ENCODE measurements around the gene UGT1A8. TPM values are rescaled to one million over a fixed set of nuclear protein-coding genes. Genes with fewer than 3 reads are reported as not detected.

The UGT1A8 gene
- polyA plus RNA-seq, 2 of the 4 experiments (the other 2 are of a cell fraction) = 0.22 TPM; not detected in 1

DNA sequence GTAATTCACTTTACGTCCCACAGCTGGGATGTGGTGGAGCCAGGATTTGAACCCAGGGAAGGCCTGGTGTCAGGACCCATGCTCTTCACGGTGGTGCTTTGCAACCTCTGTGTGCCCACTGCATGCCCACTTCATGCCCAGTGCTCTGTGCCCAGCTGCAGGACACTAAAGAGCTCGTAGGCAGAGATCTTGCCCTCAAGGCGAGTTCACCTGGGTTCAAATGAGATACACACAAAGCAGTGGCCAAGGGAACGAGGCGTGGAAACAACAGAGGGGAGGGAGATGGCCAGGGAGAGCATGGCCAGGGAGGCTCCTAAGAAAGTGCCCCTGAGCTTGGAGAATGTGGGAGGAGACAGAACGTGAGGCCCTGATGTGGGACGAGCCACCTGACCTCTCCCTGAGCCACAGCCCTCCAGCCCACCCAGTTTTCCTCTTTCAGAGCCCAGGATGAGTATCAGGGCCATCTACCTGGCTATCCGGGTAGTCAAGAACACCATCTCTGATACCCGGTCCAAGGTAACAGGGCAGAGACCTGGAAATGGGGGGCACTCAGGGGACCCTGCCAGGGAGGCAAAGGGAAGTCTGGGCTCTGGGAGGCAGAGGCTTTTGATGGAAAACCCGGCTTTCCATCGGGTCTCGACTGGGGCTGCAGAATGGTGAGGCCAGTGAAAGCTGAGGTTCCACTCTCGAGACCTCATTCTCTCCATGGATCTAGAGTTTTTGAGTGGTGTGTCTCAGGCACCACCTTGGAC lies 181.1 kb downstream of the UGT1A8 start:
- POLR2A ChIA-PET = no interaction called here
- FAIRE-seq = no peak

DNA sequence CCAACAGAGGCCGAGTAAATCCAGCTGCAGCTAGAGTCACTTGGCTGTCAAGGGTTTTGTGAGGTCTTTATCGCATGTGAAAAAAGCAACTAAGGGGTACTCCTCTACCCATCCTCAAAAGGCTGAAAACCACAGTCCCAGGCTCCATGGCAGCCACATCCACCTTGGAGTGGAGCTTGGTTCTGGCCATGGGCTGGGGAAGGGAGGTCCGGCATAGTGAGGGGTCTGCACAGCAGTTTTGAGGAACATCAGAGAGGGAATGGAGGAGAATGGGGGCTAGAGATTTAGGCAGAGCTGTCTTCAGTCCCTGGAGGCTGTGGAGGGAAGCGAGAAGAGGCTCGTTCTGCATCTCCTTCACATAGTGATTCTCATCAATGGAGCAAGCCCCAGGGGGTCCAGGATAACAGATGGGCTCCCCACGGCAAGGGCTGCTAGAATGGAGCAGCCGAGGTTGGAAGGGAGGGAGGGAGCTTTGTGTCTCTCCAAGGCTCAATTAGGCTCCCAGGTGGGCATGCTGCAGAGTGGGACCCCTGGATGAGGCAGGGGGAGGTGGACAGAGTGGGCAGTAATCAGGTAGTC lies 181.7 kb downstream of the UGT1A8 start:
- DNase-seq (ENCODE audit: low read depth in 1 of 2, low spot score in 1 of 2) (no peak), FAIRE-seq (no peak), ATAC-seq (no peak)
- Histone ChIP-seq H3K4me2 (no peak overlapping the region), H3K4me1 (peaks cover 8% of the 10 kb centered on the region), H3K4me3 (no peak overlapping the region), H3K27ac (peak overlapping the region in 1 of 2 experiments; percentile 34; a peak in 1 of 6 replicates), H3K9me3 (no peaks in the 10 kb centered on the region)
- TF ChIP-seq JUNB (IDR thresholded peaks at IDR 0.05) (no peak), HEYL (CRISPR knock-in tag; IDR thresholded peaks at IDR 0.05) (no peak), RAD21 (conservative IDR thresholded peaks at IDR 0.05 in 1 of 2, IDR thresholded peaks at IDR 0.05 in 1 of 2) (no peak), PHF8 (IDR thresholded peaks at IDR 0.05; ENCODE audit: borderline replicate concordance, low read depth) (no peak), RFX5 (IDR thresholded peaks at IDR 0.05) (no peak), RNF2 (IDR thresholded peaks at IDR 0.05; ENCODE audit: borderline replicate concordance, low read depth) (no peak), HOXA7 (CRISPR knock-in tag; IDR thresholded peaks at IDR 0.05) (no peak), POLR2A (IDR thresholded peaks at IDR 0.05; ENCODE audit: low read length) (no peak), GATA3 (IDR thresholded peaks at IDR 0.05; ENCODE audit: borderline replicate concordance) (no peak), NFE2L2 (conservative IDR thresholded peaks at IDR 0.05; ENCODE audit: low read length) (no peak)
- TF ChIP-seq, protein P1, sequence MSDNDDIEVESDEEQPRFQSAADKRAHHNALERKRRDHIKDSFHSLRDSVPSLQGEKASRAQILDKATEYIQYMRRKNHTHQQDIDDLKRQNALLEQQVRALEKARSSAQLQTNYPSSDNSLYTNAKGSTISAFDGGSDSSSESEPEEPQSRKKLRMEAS (IDR thresholded peaks at IDR 0.05) = no peak
- TF ChIP-seq, protein P2, sequence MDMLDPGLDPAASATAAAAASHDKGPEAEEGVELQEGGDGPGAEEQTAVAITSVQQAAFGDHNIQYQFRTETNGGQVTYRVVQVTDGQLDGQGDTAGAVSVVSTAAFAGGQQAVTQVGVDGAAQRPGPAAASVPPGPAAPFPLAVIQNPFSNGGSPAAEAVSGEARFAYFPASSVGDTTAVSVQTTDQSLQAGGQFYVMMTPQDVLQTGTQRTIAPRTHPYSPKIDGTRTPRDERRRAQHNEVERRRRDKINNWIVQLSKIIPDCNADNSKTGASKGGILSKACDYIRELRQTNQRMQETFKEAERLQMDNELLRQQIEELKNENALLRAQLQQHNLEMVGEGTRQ (IDR thresholded peaks at IDR 0.05) = no peak
- TF ChIP-seq, protein P3, sequence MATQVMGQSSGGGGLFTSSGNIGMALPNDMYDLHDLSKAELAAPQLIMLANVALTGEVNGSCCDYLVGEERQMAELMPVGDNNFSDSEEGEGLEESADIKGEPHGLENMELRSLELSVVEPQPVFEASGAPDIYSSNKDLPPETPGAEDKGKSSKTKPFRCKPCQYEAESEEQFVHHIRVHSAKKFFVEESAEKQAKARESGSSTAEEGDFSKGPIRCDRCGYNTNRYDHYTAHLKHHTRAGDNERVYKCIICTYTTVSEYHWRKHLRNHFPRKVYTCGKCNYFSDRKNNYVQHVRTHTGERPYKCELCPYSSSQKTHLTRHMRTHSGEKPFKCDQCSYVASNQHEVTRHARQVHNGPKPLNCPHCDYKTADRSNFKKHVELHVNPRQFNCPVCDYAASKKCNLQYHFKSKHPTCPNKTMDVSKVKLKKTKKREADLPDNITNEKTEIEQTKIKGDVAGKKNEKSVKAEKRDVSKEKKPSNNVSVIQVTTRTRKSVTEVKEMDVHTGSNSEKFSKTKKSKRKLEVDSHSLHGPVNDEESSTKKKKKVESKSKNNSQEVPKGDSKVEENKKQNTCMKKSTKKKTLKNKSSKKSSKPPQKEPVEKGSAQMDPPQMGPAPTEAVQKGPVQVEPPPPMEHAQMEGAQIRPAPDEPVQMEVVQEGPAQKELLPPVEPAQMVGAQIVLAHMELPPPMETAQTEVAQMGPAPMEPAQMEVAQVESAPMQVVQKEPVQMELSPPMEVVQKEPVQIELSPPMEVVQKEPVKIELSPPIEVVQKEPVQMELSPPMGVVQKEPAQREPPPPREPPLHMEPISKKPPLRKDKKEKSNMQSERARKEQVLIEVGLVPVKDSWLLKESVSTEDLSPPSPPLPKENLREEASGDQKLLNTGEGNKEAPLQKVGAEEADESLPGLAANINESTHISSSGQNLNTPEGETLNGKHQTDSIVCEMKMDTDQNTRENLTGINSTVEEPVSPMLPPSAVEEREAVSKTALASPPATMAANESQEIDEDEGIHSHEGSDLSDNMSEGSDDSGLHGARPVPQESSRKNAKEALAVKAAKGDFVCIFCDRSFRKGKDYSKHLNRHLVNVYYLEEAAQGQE (IDR thresholded peaks at IDR 0.05) = no peak
- TF ChIP-seq, protein P4, sequence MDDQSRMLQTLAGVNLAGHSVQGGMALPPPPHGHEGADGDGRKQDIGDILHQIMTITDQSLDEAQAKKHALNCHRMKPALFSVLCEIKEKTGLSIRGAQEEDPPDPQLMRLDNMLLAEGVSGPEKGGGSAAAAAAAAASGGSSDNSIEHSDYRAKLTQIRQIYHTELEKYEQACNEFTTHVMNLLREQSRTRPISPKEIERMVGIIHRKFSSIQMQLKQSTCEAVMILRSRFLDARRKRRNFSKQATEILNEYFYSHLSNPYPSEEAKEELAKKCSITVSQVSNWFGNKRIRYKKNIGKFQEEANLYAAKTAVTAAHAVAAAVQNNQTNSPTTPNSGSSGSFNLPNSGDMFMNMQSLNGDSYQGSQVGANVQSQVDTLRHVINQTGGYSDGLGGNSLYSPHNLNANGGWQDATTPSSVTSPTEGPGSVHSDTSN (IDR thresholded peaks at IDR 0.05) = no peak
- CTCF ChIA-PET = interaction anchor here (0.6 to 0.8 kb wide), 2 partner anchors 33 to 457 kb away, joined by 4 read pairs; no protein-coding TSS in a partner anchor
- POLR2A ChIA-PET = no interaction called here
- 66% methylated on average over 7 of the region's 7 CpGs for WGBS (ENCODE audit: missing lambda C conversion rate)

More for the DNA sequence above, 181.1 kb downstream of the UGT1A8 start:
- peaks cover 8% of the 10 kb centered on the region for H3K4me1 ChIP-seq
- no peak for ATAC-seq
- DNase-seq (ENCODE audit: low read depth in 1 of 2, low spot score in 1 of 2) = no peak
- TF ChIP-seq, protein P5, sequence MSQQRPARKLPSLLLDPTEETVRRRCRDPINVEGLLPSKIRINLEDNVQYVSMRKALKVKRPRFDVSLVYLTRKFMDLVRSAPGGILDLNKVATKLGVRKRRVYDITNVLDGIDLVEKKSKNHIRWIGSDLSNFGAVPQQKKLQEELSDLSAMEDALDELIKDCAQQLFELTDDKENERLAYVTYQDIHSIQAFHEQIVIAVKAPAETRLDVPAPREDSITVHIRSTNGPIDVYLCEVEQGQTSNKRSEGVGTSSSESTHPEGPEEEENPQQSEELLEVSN (IDR thresholded peaks at IDR 0.05; ENCODE audit: borderline replicate concordance, low read depth) = no peak
- TF ChIP-seq MAFK (IDR thresholded peaks at IDR 0.05; ENCODE audit: partially characterized antibody) (no peak), JUN (IDR thresholded peaks at IDR 0.05) (no peak), CBX2 (IDR thresholded peaks at IDR 0.05; ENCODE audit: borderline replicate concordance, low read depth) (no peak), KDM5A (IDR thresholded peaks at IDR 0.05) (no peak), TFCP2L1 (CRISPR knock-in tag; IDR thresholded peaks at IDR 0.05) (no peak), RAD21 (conservative IDR thresholded peaks at IDR 0.05 in 1 of 2, IDR thresholded peaks at IDR 0.05 in 1 of 2) (no peak), KDM1A (IDR thresholded peaks at IDR 0.05; ENCODE audit: low read depth) (no peak), RCOR1 (IDR thresholded peaks at IDR 0.05; ENCODE audit: low read depth, low read length) (no peak), FOSB (CRISPR knock-in tag; IDR thresholded peaks at IDR 0.05) (no peak), ZNF302 (CRISPR knock-in tag; IDR thresholded peaks at IDR 0.05) (no peak)
- TF ChIP-seq, protein P6, sequence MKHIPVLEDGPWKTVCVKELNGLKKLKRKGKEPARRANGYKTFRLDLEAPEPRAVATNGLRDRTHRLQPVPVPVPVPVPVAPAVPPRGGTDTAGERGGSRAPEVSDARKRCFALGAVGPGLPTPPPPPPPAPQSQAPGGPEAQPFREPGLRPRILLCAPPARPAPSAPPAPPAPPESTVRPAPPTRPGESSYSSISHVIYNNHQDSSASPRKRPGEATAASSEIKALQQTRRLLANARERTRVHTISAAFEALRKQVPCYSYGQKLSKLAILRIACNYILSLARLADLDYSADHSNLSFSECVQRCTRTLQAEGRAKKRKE (CRISPR knock-in tag; IDR thresholded peaks at IDR 0.05; ENCODE audit: low read depth) = no peak
- WGBS (ENCODE audit: missing lambda C conversion rate) = 77% methylated on average over 13 of the region's 14 CpGs
- H3K9me3 ChIP-seq = no peaks in the 10 kb centered on the region
- H3K27ac ChIP-seq = 0 out of 6 replicates have a peak overlapping the region, but pooled peaks of 1 of the 2 experiments have one; percentile 0
- CTCF ChIA-PET = interaction anchor here (0.6 to 0.8 kb wide), 2 partner anchors 34 to 456 kb away, joined by 4 read pairs; no protein-coding TSS in a partner anchor
- H3K4me3 ChIP-seq = no peak overlapping the region
- H3K4me2 ChIP-seq = no peak overlapping the region

All from A549 (cell line).